ENCODE measurements around the gene DAB1.

DNA sequence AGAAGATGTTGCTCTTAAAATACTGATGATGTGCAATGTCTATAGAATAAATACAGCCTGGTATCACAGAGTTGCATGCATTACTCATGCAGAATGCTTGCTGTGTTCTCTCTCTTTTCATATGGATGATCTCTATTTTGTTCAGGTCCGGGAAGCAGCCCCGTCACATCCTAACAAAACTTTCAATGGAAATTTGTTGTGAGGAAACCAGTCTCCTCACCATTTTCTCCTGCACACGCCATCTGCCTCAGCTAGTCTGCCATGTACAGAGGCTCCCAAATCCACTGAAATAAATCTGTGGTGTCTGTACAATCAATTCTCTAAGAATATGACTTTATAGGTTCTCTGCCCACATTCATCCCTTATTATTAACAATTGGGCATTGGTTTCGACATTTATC is 42.4 kb downstream of the DAB1 start:
- TF ChIP-seq POLR2A (IDR thresholded peaks at IDR 0.05): no peak
- TF ChIP-seq, protein P1, sequence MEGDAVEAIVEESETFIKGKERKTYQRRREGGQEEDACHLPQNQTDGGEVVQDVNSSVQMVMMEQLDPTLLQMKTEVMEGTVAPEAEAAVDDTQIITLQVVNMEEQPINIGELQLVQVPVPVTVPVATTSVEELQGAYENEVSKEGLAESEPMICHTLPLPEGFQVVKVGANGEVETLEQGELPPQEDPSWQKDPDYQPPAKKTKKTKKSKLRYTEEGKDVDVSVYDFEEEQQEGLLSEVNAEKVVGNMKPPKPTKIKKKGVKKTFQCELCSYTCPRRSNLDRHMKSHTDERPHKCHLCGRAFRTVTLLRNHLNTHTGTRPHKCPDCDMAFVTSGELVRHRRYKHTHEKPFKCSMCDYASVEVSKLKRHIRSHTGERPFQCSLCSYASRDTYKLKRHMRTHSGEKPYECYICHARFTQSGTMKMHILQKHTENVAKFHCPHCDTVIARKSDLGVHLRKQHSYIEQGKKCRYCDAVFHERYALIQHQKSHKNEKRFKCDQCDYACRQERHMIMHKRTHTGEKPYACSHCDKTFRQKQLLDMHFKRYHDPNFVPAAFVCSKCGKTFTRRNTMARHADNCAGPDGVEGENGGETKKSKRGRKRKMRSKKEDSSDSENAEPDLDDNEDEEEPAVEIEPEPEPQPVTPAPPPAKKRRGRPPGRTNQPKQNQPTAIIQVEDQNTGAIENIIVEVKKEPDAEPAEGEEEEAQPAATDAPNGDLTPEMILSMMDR (IDR thresholded peaks at IDR 0.05 in 4 of 5, conservative IDR thresholded peaks at IDR 0.05 in 1 of 5): no peak
